ENCODE data around the gene C2CD2L. TPM values are rescaled to one million over a fixed set of nuclear protein-coding genes. Genes with fewer than 3 reads are reported as not detected.

C2CD2L gene
- total and polyA plus RNA-seq, 10 of the 15 experiments (the other 5 are each of a cell fraction or from before 2014, with no cell fraction given), result 0.21 to 9.6 (median 5.1) TPM

- no peak for TF ChIP-seq CEBPZ (IDR thresholded peaks at IDR 0.05; ENCODE audit: low read depth, low read length)
These were observed 19.6 kb downstream of the C2CD2L start (continued) for GRCh38 chr11:119126675-119127268.

DNA sequence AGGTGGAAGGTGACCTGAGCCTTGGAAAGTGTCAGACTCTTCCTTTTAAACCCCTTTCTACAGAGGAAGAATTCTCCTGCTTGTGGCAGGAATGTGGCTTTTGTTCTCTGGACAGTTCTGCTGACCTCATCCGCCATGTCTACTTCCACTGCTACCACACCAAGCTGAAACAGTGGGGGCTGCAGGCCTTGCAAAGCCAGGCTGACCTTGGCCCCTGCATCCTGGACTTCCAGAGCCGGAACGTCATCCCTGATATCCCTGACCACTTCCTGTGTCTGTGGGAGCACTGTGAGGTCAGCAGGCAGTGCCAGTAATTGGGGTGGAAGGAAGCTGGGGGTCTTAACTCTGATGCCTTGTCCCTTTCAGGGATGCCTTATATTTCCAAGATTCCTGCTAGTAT lies 23.5 kb downstream of the C2CD2L start:
- FAIRE-seq (no peak), ATAC-seq (no peak), DNase-seq (ENCODE audit: low read depth, low spot score) (no peak)
- Histone ChIP-seq H3K9ac (ENCODE audit: control insufficient read depth, insufficient read depth, low read length) (no peak overlapping the region), H4K20me1 (ENCODE audit: control insufficient read depth, insufficient read depth) (no peaks in the 10 kb centered on the region), H3K27ac (ENCODE audit: control insufficient read depth, insufficient read depth) (no peak overlapping the region), H3K27me3 (replicated peaks in 1 of 2; ENCODE audit: control insufficient read depth in 2 of 2, insufficient read depth in 2 of 2, low read length in 1 of 2) (no peaks in the 10 kb centered on the region), H3K36me3 (ENCODE audit: control insufficient read depth in 2 of 2, insufficient read depth in 2 of 2, low read length in 1 of 2) (peaks cover 6 to 20% of the 10 kb centered on the region in 2 experiments), H3K4me2 (ENCODE audit: control insufficient read depth, insufficient read depth) (no peak overlapping the region), H3K79me2 (ENCODE audit: control insufficient read depth, insufficient read depth, low read length) (no peaks in the 10 kb centered on the region), H3K4me1 (ENCODE audit: control insufficient read depth, insufficient read depth, low read length) (no peaks in the 10 kb centered on the region), H3K9me3 (replicated peaks; ENCODE audit: control insufficient read depth, insufficient read depth, low read length) (no peaks in the 10 kb centered on the region), H2AFZ (ENCODE audit: control insufficient read depth, low read depth, low read length) (no peak overlapping the region), H3K4me3 (no peak overlapping the region)
- RAD21 ChIA-PET (ENCODE audit: unreplicated experiment), result no interaction called here
- 83% methylated on average over 3 of the region's 3 CpGs for WGBS (ENCODE audit: insufficient coverage, insufficient replicate concordance, low lambda C conversion rate, missing lambda C conversion rate)
- CTCF ChIA-PET, result no interaction called here
- no TSS peak for BruUV-seq (replicated peaks)
- intact Hi-C loops (cut with micrococcal nuclease; ENCODE audit: unreplicated experiment), result no loop called here
- POLR2A ChIA-PET, result no interaction called here
- in situ Hi-C loops (cut with MboI), result no loop called here
- SMC1A ChIA-PET (ENCODE audit: uncharacterized antibody, unreplicated experiment), result no interaction called here
- no peak for TF ChIP-seq ZNF622 (IDR thresholded peaks at IDR 0.05)
- TF ChIP-seq SMARCA5 (IDR thresholded peaks at IDR 0.05), result no peak
- no peak for TF ChIP-seq ZNF687 (IDR thresholded peaks at IDR 0.05)
- TF ChIP-seq STAT1 (conservative IDR thresholded peaks at IDR 0.05), result no peak
- no peak for TF ChIP-seq ZBTB4 (CRISPR knock-in tag; IDR thresholded peaks at IDR 0.05)
- no peak for TF ChIP-seq SREBF1 (IDR thresholded peaks at IDR 0.05; ENCODE audit: low read length)
- no peak for TF ChIP-seq ATF3 (IDR thresholded peaks at IDR 0.05; ENCODE audit: borderline replicate concordance, extremely low read depth, low read depth, low read length)
